Activated T-helper 17 cell treated with anti-CD3 and anti-CD28 coated beads, Interleukin-2, amount 50 U/mL, for 72 hours (primary cell): ENCODE data around the gene NRSN2. TPM values are rescaled to one million over a fixed set of nuclear protein-coding genes. Genes with fewer than 3 reads are reported as not detected.

Experiments used
- ATAC-seq: fragments of 150-1000 bp; cut with Tn5 transposase; replicated peaks from 2 replicates; pipeline ENCODE4 v1.10.0; 2021; ENCODE audit warnings: mild to moderate bottlenecking, moderate library complexity
- H3K27ac Mint-ChIP-seq: one replicate; pipeline ENCODE4 v1.8.0; 2022; ENCODE audit warnings: mixed read lengths
- H3K27me3 Mint-ChIP-seq: one replicate; pipeline ENCODE4 v1.8.0; 2022; ENCODE audit warnings: mixed read lengths
- H3K36me3 Mint-ChIP-seq: one replicate; pipeline ENCODE4 v1.8.0; 2022; ENCODE audit warnings: low read depth, mild to moderate bottlenecking, mixed read lengths
- H3K4me1 Mint-ChIP-seq: one replicate; pipeline ENCODE4 v1.8.0; 2022; ENCODE audit warnings: mixed read lengths
- H3K4me3 Mint-ChIP-seq: one replicate; pipeline ENCODE4 v1.8.0; 2022; ENCODE audit warnings: mild to moderate bottlenecking, mixed read lengths
- H3K9me3 Mint-ChIP-seq: one replicate; pipeline ENCODE4 v1.8.0; 2022; ENCODE audit warnings: mixed read lengths
- total RNA-seq, 2 donors: library from RNA; stranded (reverse); gene quantifications; one replicate each; pipeline ENCODE4 v1.2.3, GENCODE V29; 2022

The NRSN2 gene
- 1 to 10 TPM; 4.3 to 5.2 TPM for total RNA-seq

GRCh38 chr20:346640-347316, at the start of gene NRSN2:
Gene NRSN2, plus strand, starts transcription at chr20:347111. Its CDS starts 2,533 bp downstream, at chr20:349644.
- H3K36me3 Mint-ChIP-seq: peaks cover 4% of the 10 kb centered on the region
- peaks cover 3% of the 10 kb centered on the region for H3K27me3 Mint-ChIP-seq
- peak within 1 kb of the TSS; percentile 80 for H3K27ac Mint-ChIP-seq
- ATAC-seq: peak; percentile 61
- peak within 1 kb of the TSS; percentile 85 for H3K4me3 Mint-ChIP-seq
- H3K4me1 Mint-ChIP-seq: peaks cover 11% of the 10 kb centered on the region
- H3K9me3 Mint-ChIP-seq: peaks cover 5% of the 10 kb centered on the region

- no peaks in the 10 kb centered on the region for H3K27me3 Mint-ChIP-seq
- H3K27ac Mint-ChIP-seq: peak overlapping the region; percentile 97
- H3K4me1 Mint-ChIP-seq: peaks cover 37% of the 10 kb centered on the region
- no peaks in the 10 kb centered on the region for H3K9me3 Mint-ChIP-seq
- peak; percentile 40 for ATAC-seq
- peak overlapping the region; percentile 98 for H3K4me3 Mint-ChIP-seq
- H3K36me3 Mint-ChIP-seq: peaks cover 38% of the 10 kb centered on the region
These were observed 48.8 kb upstream of the NRSN2 start for GRCh38 chr20:297925-298775.

- ATAC-seq: no peak
- peak overlapping the region; percentile 97 for H3K27ac Mint-ChIP-seq
- H3K27me3 Mint-ChIP-seq: no peaks in the 10 kb centered on the region
- peaks cover 37% of the 10 kb centered on the region for H3K4me1 Mint-ChIP-seq
- H3K4me3 Mint-ChIP-seq: peak overlapping the region; percentile 98
- H3K36me3 Mint-ChIP-seq: peaks cover 38% of the 10 kb centered on the region
- no peaks in the 10 kb centered on the region for H3K9me3 Mint-ChIP-seq
These were observed 48.0 kb upstream of the NRSN2 start for GRCh38 chr20:298776-299391.

- Mint-ChIP-seq H3K4me1 (peaks cover 37% of the 10 kb centered on the region), H3K27me3 (no peaks in the 10 kb centered on the region), H3K4me3 (peak overlapping the region; percentile 98), H3K9me3 (no peaks in the 10 kb centered on the region), H3K36me3 (peaks cover 38% of the 10 kb centered on the region), H3K27ac (peak overlapping the region; percentile 51)
- no peak for ATAC-seq
These were observed 46.4 kb upstream of the NRSN2 start for GRCh38 chr20:300345-300990.

- H3K4me3 Mint-ChIP-seq: peak overlapping the region; percentile 42
- H3K9me3 Mint-ChIP-seq: no peaks in the 10 kb centered on the region
- H3K27ac Mint-ChIP-seq: peak overlapping the region; percentile 48
- peaks cover 30% of the 10 kb centered on the region for H3K4me1 Mint-ChIP-seq
- peaks cover 31% of the 10 kb centered on the region for H3K36me3 Mint-ChIP-seq
- no peaks in the 10 kb centered on the region for H3K27me3 Mint-ChIP-seq
- peak; percentile 74 for ATAC-seq
These were observed 44.7 kb upstream of the NRSN2 start for GRCh38 chr20:301886-302848.

GRCh38 chr20:305745-306144, 41.2 kb upstream of the NRSN2 start:
- ATAC-seq: no peak
- H3K4me1 Mint-ChIP-seq: peaks cover 15% of the 10 kb centered on the region
- H3K27ac Mint-ChIP-seq: no peak overlapping the region
- no peaks in the 10 kb centered on the region for H3K9me3 Mint-ChIP-seq
- H3K27me3 Mint-ChIP-seq: no peaks in the 10 kb centered on the region
- no peaks in the 10 kb centered on the region for H3K36me3 Mint-ChIP-seq
- H3K4me3 Mint-ChIP-seq: no peak overlapping the region

GRCh38 chr20:308427-309038, 38.4 kb upstream of the NRSN2 start:
- Mint-ChIP-seq H3K4me3 (no peak overlapping the region), H3K27me3 (no peaks in the 10 kb centered on the region)
- no peak for ATAC-seq

GRCh38 chr20:309306-309840, 37.5 kb upstream of the NRSN2 start:
- H3K27me3 Mint-ChIP-seq: no peaks in the 10 kb centered on the region
- H3K4me3 Mint-ChIP-seq: no peak overlapping the region
- H3K4me1 Mint-ChIP-seq: no peaks in the 10 kb centered on the region
- H3K36me3 Mint-ChIP-seq: no peaks in the 10 kb centered on the region
- no peak overlapping the region for H3K27ac Mint-ChIP-seq
- H3K9me3 Mint-ChIP-seq: no peaks in the 10 kb centered on the region
- ATAC-seq: no peak

More at GRCh38 chr20:308427-309038, 38.4 kb upstream of the NRSN2 start:
- Mint-ChIP-seq H3K36me3 (no peaks in the 10 kb centered on the region), H3K27ac (no peak overlapping the region), H3K4me1 (no peaks in the 10 kb centered on the region), H3K9me3 (no peaks in the 10 kb centered on the region)

- Mint-ChIP-seq H3K4me1 (no peaks in the 10 kb centered on the region), H3K9me3 (no peaks in the 10 kb centered on the region), H3K27me3 (no peaks in the 10 kb centered on the region), H3K4me3 (peak overlapping the region; percentile 68), H3K36me3 (no peaks in the 10 kb centered on the region), H3K27ac (peak overlapping the region; percentile 71)
- ATAC-seq: peak; percentile 100
These were observed 36.9 kb upstream of the NRSN2 start for GRCh38 chr20:309841-310644.

- peak overlapping the region; percentile 68 for H3K4me3 Mint-ChIP-seq
- H3K27ac Mint-ChIP-seq: peak overlapping the region; percentile 71
- H3K9me3 Mint-ChIP-seq: no peaks in the 10 kb centered on the region
- no peaks in the 10 kb centered on the region for H3K36me3 Mint-ChIP-seq
- no peak for ATAC-seq
- no peaks in the 10 kb centered on the region for H3K27me3 Mint-ChIP-seq
- H3K4me1 Mint-ChIP-seq: no peaks in the 10 kb centered on the region
These were observed 36.3 kb upstream of the NRSN2 start for GRCh38 chr20:310645-311044.

GRCh38 chr20:311609-312008, 35.3 kb upstream of the NRSN2 start:
- no peak for ATAC-seq
- no peaks in the 10 kb centered on the region for H3K4me1 Mint-ChIP-seq
- H3K9me3 Mint-ChIP-seq: no peaks in the 10 kb centered on the region
- no peak overlapping the region for H3K27ac Mint-ChIP-seq
- no peaks in the 10 kb centered on the region for H3K36me3 Mint-ChIP-seq
- no peaks in the 10 kb centered on the region for H3K27me3 Mint-ChIP-seq
- H3K4me3 Mint-ChIP-seq: peak overlapping the region; percentile 14

- Mint-ChIP-seq H3K27ac (no peak overlapping the region), H3K9me3 (no peaks in the 10 kb centered on the region), H3K4me1 (no peaks in the 10 kb centered on the region), H3K4me3 (peak overlapping the region; percentile 14), H3K36me3 (no peaks in the 10 kb centered on the region), H3K27me3 (no peaks in the 10 kb centered on the region)
- ATAC-seq: no peak
These were observed 34.8 kb upstream of the NRSN2 start for GRCh38 chr20:312067-312466.
